T-helper 1 cell (primary cell): ENCODE measurements around the gene SEMA6B.

Experiments used
- DNase-seq, 5 donors: peaks; one replicate each; pipeline ENCODE4 v3.0.0-alpha.2; 2012 to 2020

The SEMA6B gene

GRCh38 chr19:4522291-4523002 lies 37.0 kb downstream of the SEMA6B start:
- no peak for DNase-seq

GRCh38 chr19:4521888-4522242 lies 37.6 kb downstream of the SEMA6B start:
- no peak for DNase-seq

DNA sequence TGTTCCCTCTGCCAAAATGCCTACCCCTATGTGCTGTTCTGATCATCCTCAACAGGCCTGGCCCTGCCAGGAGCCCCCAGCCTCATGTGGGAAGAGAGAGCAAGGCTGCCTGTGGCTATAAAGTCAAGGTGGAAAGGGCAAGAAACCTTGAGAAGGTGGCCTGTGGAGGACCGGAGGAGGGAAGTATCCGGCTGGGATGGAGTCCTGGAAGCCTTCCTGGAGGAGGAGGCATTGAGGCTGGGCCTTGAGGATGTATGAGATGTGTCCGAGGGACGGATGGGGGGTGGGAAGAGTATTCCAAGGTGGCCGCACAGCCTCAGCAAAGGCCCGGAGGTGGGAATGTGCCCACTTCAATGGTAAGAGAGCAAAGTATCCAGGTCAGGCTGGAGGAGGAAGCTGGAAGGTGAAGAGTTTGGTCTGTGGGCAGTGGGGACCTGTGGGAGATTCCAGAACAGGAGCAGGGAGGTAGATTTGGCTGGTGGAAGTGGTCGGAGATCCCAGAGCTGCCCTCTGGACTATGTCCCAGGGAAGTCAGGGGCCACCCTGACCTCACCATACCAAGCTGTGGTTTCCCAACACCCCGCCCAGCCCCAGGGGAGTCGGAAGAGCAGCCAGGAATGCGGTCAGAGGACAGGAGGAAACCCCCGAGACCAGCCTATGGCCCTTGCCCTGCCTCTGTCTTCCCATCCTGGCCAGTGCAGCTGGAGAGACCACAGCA lies 38.2 kb downstream of the SEMA6B start:
- DNase-seq, result no peak

- DNase-seq, result no peak
Measured at GRCh38 chr19:4519521-4520277, 39.8 kb downstream of the SEMA6B start.

- DNase-seq, result no peak
Measured at GRCh38 chr19:4519172-4519496, 40.4 kb downstream of the SEMA6B start.

GRCh38 chr19:4518345-4519171 lies 40.9 kb downstream of the SEMA6B start, which contains the start of gene PLIN4:
PLIN4 (minus strand) TSS chr19:4518486; CDS start chr19:4518272, 214 bp downstream.
- no peak for DNase-seq

DNA sequence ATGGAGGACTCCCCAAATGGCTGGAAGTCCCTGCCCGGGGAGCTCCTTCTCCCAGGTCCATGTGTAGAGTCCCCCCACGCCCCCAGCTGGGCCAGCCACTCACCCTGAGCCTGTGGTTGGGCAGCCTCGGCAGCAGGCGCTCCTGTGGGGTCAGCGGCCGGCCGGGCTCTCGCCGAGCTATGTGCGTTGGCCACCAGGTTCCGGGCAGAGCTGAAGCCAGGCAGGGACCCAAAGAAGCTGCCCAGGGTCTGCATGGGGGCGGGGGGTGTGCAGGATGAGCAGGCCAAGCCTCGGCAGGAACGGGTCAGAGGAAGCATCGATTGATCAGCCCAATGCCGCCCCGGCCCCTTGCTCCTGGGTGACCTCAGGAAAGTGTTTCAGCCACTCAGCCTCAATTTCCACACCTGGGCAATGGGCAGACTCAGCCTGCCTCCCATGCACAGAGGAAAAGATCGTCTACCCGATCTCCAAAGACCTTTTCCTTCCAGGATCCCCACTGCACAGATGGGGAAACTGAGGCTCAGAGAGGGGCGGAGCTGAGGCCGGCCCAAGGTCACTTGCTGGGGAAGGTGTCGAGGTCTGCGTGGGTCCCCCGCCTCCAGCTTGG lies 41.9 kb downstream of the SEMA6B start:
- no peak for DNase-seq

GRCh38 chr19:4516939-4517300 lies 42.6 kb downstream of the SEMA6B start:
- no peak for DNase-seq

DNA sequence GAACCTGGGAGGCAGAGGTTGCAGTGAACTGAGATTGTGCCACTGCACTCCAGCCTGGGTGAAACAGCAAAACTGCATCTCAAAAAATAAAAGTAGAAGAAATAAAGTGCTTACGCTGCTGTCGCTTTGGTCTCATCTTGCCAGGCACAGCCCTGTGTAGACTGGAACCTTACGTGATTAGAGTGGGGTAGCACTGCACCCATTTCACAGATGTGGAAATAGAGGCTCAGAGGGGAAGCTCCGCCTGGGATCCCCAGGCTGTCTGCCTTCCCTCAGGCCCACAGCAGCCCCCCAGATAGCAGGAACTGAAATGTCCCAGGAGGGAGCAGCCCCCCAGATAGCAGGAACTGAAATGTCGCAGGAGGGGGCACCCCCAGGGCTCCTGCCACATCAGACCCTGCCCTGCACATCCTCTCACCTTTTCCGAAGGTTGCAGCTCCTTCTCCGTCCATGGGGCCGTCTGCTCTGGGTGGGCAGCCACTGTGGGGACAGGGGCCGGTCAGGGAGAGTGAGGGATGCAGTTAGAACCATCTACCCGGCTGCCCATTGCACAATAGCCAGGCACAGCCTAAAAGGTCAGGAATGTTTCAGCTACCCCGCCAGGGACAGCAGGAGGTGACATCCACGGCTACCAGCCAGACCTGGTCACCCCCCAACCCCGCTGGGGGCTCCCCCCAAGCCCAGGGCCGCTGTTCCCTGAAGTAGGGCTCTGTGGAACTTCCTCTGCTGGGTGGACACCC lies 43.1 kb downstream of the SEMA6B start:
- no peak for DNase-seq

DNA sequence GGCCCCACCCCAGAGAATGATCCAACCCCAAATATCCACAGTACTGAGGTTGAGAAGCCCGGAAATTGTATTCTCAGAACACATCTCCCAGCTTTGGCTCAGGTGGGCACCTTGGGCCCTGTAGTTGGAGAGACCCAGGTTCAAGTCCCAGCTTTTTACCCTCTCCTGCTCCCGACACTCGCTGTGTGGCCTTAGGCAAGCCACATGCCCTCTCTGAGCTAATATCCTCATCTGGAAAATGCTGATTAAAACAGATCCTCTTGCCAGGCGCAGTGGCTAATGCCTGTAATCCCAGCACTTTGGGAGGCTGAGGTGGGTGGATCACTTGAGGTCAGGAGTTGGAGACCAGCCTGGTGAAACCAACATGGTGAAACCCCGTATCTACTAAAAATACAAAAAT lies 43.8 kb downstream of the SEMA6B start:
- DNase-seq, result no peak

GRCh38 chr19:4513248-4513647 lies 46.2 kb downstream of the SEMA6B start:
- DNase-seq, result no peak

DNA sequence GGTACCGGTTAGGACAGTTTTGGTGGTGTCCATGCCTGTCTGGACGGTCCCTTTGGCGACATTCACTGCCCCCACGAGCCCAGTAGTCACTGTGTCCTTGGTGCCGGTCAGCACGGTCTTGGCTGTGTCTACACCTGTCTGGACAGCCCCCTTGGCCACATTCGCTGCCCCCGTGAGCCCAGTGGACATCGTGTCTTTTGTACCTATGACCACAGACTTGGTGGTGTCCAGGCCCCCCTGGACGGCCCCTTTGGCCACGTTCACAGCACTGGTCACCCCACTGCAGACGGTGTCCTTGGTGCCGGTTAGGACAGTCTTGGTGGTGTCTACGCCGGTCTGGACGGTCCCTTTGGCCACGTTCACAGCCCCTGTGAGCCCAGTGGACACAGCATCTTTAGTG lies 47.4 kb downstream of the SEMA6B start:
- DNase-seq, result no peak

DNA sequence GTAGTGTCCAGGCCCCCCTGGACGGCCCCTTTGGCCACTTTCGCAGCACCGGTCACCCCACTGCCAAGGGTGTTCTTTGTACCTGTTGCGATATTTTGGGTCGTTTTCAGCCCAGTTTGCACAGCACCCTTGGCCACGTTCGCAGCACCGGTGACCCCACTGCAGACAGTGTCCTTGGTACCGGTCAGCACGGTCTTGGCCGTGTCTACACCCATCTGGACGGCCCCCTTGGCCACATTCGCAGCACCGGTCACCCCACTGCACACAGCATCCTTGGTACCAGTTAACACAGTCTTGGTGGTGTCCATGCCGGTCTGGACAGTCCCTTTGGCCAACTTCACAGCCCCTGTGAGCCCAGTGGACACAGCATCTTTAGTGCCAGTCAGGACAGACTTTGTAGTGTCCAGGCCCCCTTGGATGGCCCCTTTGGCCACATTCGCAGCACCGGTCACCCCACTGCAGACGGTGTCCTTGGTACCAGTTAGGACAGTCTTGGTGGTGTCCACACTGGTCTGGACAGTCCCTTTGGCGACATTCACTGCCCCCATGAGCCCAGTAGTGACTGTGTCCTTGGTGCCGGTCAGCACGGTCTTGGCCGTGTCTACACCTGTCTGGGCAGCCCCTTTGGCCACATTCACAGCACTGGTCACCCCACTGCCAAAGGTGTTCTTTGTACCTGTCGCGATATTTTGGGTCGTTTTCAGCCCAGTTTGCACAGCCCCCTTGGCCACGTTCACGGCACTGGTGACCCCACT lies 48.0 kb downstream of the SEMA6B start:
- no peak for DNase-seq

- no peak for DNase-seq
Measured at GRCh38 chr19:4510435-4511255, 48.8 kb downstream of the SEMA6B start.

DNA sequence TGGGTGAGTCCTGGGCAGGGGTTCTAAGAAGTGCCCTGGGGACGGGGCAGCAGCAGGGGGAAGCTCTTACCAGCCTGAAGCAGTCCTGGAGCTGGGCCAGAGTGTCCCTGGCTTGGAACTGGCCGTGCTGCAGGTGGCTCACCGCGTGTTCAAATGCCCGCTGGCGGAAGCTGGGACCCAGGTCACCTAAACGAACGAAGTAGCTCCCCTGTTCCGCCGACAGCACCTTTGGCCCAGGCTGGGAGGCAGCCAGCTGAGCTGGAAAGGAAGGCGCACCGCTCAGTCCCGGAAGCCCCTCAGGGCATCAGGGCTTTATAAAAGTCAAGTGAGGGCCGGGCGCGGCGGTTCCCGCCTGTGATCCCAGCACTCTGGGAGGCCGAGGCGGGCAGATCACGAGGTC lies 50.8 kb downstream of the SEMA6B start:
- no peak for DNase-seq

GRCh38 chr19:4507804-4508203 lies 51.7 kb downstream of the SEMA6B start:
- DNase-seq, result no peak

GRCh38 chr19:4507150-4507452 lies 52.4 kb downstream of the SEMA6B start:
- DNase-seq, result no peak

- DNase-seq, result no peak
Measured at GRCh38 chr19:4506449-4507149, 52.9 kb downstream of the SEMA6B start.

DNA sequence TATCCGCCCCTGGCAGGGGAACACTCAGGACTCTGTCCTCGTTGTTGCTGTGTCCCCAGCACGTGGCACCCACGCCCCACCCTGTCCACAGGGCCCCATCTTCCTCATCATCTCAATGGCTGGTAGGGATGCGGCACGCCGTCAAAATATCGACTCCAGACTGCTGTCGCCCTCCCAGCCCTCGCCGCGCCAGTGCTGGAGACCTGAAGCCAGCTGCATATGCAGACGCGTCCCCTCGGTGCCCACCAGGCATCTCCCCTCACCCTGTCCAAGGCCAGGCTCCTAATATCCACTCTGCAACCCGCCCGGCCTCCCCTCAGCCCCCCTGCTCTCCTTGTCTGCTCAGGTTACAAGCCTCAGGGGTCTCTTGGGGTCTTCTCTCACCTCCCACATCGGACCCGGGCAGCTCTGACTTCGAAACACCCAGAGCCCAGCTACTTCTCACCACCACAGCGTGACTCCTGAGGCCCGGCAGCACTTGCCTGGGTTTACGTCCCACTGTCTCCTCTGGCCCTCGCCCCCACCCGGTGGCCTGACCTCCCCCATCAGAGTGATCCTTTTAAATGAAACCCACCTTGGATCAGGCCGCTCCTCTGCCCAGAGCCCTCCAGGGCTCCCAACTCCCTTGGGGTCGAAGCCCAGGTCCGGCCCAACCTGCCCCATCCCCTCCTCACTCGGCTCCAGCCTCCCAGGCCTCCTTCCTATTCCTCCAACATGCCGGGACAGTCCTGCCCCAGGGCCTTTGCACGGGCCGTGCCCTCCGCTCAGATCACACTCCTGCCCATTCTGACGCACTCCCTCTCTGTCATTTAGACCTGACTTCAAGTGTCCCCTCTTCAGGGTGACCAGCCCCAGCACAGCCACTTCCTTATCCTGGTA lies 53.7 kb downstream of the SEMA6B start:
- no peak for DNase-seq
